CD14-positive monocyte (primary cell): ENCODE measurements around the gene LRRC18. TPM values are rescaled to one million over a fixed set of nuclear protein-coding genes. Genes with fewer than 3 reads are reported as not detected.

Experiments used
- DNase-seq, 3 donors: peaks; one replicate each; pipeline ENCODE4 v3.0.0-alpha.2; 2011 to 2022
- H2AFZ ChIP-seq: 2 replicates; pipeline ENCODE4 v1.6.0; 2012; ENCODE audit warnings: mild to moderate bottlenecking, low read depth, low read length, inconsistent platforms; ENCODE audit not compliant: insufficient read depth, poor library complexity, severe bottlenecking
- H3K27ac ChIP-seq, 2 donors: 1 replicate in 1 of 2; 2 replicates in 1 of 2; pipeline ENCODE4 v1.5.1; 2012 to 2013; ENCODE audit warnings: low read length in 2 of 2, control low read depth in 1 of 2, inconsistent platforms in 1 of 2, low read depth in 1 of 2, mild to moderate bottlenecking in 1 of 2
- H3K27me3 ChIP-seq, 2 donors: one replicate each; pipeline versions ENCODE4 v1.6.0 to v1.6.1; 2011 to 2013; ENCODE audit warnings: low read length in 2 of 2; ENCODE audit not compliant: control insufficient read depth in 2 of 2, insufficient read depth in 2 of 2
- H3K36me3 ChIP-seq, 2 donors: replicated peaks in 1 of 2; 1 replicate in 1 of 2; 2 replicates in 1 of 2; pipeline versions ENCODE4 v1.5.1 to v1.6.1; 2012 to 2013; ENCODE audit warnings: low read length in 2 of 2, control low read depth in 1 of 2, inconsistent platforms in 1 of 2, mild to moderate bottlenecking in 1 of 2; ENCODE audit not compliant: insufficient read depth in 2 of 2, control insufficient read depth in 1 of 2
- H3K4me1 ChIP-seq, 2 donors: 1 replicate in 1 of 2; 2 replicates in 1 of 2; pipeline versions ENCODE4 v1.5.1 to v1.6.1; 2012 to 2013; ENCODE audit warnings: low read length in 2 of 2, control low read depth in 1 of 2, inconsistent platforms in 1 of 2, mild to moderate bottlenecking in 1 of 2, moderate library complexity in 1 of 2; ENCODE audit not compliant: insufficient read depth in 2 of 2, control insufficient read depth in 1 of 2
- H3K4me2 ChIP-seq: replicated peaks from 2 replicates; pipeline ENCODE3; 2012; ENCODE audit warnings: low read length, moderate library complexity, mild to moderate bottlenecking; ENCODE audit not compliant: poor library complexity, severe bottlenecking; ENCODE audit errors: extremely low read depth
- H3K4me3 ChIP-seq, 3 experiments: fragments of 200-600 bp in 1 of 3; sonication (generic) in 1 of 3; replicated peaks in 1 of 3; 1 replicate in 2 of 3; 2 replicates in 1 of 3; pipeline ENCODE4 v1.5.1; 2011 to 2013; ENCODE audit warnings: low read length in 3 of 3, mild to moderate bottlenecking in 3 of 3, control low read depth in 2 of 3, low read depth in 2 of 3, inconsistent platforms in 1 of 3, moderate library complexity in 1 of 3
- H3K79me2 ChIP-seq: 2 replicates; pipeline ENCODE4 v1.6.0; 2012; ENCODE audit warnings: mild to moderate bottlenecking, control low read depth, inconsistent platforms, low read length, moderate library complexity; ENCODE audit not compliant: insufficient read depth
- H3K9ac ChIP-seq: 2 replicates; pipeline ENCODE4 v1.6.0; 2017; ENCODE audit warnings: low read length, mild to moderate bottlenecking; ENCODE audit not compliant: insufficient read depth, poor library complexity, severe bottlenecking
- H3K9me3 ChIP-seq, 2 donors: replicated peaks in 1 of 2; 1 replicate in 1 of 2; 2 replicates in 1 of 2; pipeline versions ENCODE4 v1.5.1 to v1.6.1; 2012 to 2013; ENCODE audit warnings: low read length in 2 of 2, control low read depth in 1 of 2; ENCODE audit not compliant: control insufficient read depth in 1 of 2, insufficient read depth in 1 of 2
- H4K20me1 ChIP-seq: 2 replicates; pipeline ENCODE4 v1.6.0; 2012; ENCODE audit warnings: mild to moderate bottlenecking, low read length, control low read depth, moderate library complexity; ENCODE audit not compliant: insufficient read depth
- H3K27ac Mint-ChIP-seq, 7 donors: one replicate each; pipeline ENCODE4 v1.8.0; 2020; ENCODE audit warnings: mild to moderate bottlenecking in 7 of 7, mixed read lengths in 7 of 7, moderate library complexity in 6 of 7, inconsistent platforms in 2 of 7
- H3K27me3 Mint-ChIP-seq, 3 donors: one replicate each; pipeline ENCODE4 v1.8.0; 2021 to 2022; ENCODE audit warnings: low read depth in 3 of 3, mild to moderate bottlenecking in 3 of 3, mixed read lengths in 3 of 3, moderate library complexity in 3 of 3, inconsistent platforms in 1 of 3
- H3K36me3 Mint-ChIP-seq, 2 donors: one replicate each; pipeline ENCODE4 v1.8.0; 2020; ENCODE audit warnings: mixed read lengths in 2 of 2, inconsistent platforms in 1 of 2, mild to moderate bottlenecking in 1 of 2
- H3K4me1 Mint-ChIP-seq: one replicate; pipeline ENCODE4 v1.8.0; 2020; ENCODE audit warnings: mild to moderate bottlenecking, mixed read lengths
- H3K4me3 Mint-ChIP-seq, 2 donors: one replicate each; pipeline ENCODE4 v1.8.0; 2020; ENCODE audit warnings: mild to moderate bottlenecking in 2 of 2, mixed read lengths in 2 of 2, moderate library complexity in 1 of 2
- H3K9me3 Mint-ChIP-seq, 7 donors: one replicate each; pipeline ENCODE4 v1.8.0; 2020 to 2022; ENCODE audit warnings: mixed read lengths in 7 of 7, mild to moderate bottlenecking in 6 of 7, moderate library complexity in 6 of 7, inconsistent platforms in 2 of 7
- WGBS: methylation state at CpG from one replicate; pipeline ENCODE4 v1.1.5; 2013; ENCODE audit warnings: missing lambda C conversion rate; ENCODE audit not compliant: insufficient coverage; 5-methylcytosine and 5-hydroxymethylcytosine counted together
- intact Hi-C, 2 donors: fragments of 100-400 bp; cut with micrococcal nuclease; formaldehyde crosslinking; loops; one replicate each; pipeline versions ENCODE4 v1.15.0 to v1.15.1; 2023
- polyA plus RNA-seq, 3 donors: library from polyadenylated mRNA; depleted of rRNA in 1 of 3; unstranded in 2 of 3; stranded (reverse) in 1 of 3; fragments of 300-500 nt in 2 of 3; fragments of >200 nt in 1 of 3; fragmentation: Illumina TruSeq in 2 of 3; gene quantifications; 1 replicate in 2 of 3; 2 replicates in 1 of 3; pipeline ENCODE4 v1.2.3, GENCODE V29; 2012 to 2021
- TF ChIP-seq, protein P1 (sequence below): fragments of 200-600 bp; IDR thresholded peaks from one replicate; pipeline ENCODE4 v1.8.0; 2022; ENCODE audit warnings: antibody characterized with exemption, mild to moderate bottlenecking

LRRC18 gene
- polyA plus RNA-seq, 3 donors: not detected

DNA sequence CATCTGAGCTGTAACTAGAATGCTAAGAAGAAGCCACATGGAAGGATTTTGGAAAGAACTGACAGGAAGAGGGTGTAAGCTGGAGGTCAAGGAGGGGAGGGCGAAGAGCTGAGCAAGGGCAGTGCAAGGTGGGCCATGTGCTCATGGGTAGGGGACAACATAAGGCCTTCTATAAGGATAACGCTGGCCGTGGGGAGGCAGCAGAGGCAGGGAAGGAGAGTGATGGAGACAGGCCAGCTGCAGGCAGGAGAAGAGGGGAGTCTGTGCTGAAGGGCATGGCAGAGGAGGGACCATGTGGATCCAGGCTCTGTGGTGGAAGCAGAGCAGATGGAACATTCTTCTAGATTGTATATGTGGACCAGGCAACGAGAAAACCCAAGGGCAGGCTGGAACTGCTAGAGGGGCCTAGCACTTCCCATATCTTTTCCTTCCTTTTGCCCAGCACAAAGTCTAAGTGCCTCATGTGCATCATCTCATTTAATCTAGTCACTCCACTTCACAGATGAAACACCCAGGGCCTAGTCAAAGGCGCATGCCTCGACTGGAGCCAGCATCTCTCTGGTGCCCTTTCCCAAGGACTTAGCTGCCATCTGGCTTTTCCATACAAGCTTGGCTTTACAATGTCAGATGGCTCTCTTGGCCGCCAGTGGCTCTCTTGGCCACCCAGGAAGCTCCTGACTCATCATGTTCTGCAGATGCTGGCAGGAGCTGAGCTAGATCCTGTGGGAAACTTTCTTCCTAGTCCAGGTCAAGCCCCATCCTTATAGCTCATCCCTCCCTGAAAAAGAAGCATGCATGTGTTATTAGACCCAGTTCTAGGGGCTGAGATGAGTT is 6.6 kb downstream of the LRRC18 start:
- peaks cover 6 to 40% of the 10 kb centered on the region in 2 donors for H3K36me3 ChIP-seq
- Mint-ChIP-seq H3K9me3 (no peaks in the 10 kb centered on the region), H3K27ac (peak overlapping the region in 2 of 7 donors; percentile 3 to 26), H3K4me1 (no peaks in the 10 kb centered on the region), H3K4me3 (no peak overlapping the region), H3K27me3 (peaks cover 0 to 3% (median 2%) of the 10 kb centered on the region in 3 donors), H3K36me3 (peaks cover 27 to 45% of the 10 kb centered on the region in 2 donors)
- H3K4me1 ChIP-seq: no peaks in the 10 kb centered on the region
- no peak for DNase-seq
- no peak overlapping the region for H3K27ac ChIP-seq
- H2AFZ ChIP-seq: no peak overlapping the region
- TF ChIP-seq, protein P1, sequence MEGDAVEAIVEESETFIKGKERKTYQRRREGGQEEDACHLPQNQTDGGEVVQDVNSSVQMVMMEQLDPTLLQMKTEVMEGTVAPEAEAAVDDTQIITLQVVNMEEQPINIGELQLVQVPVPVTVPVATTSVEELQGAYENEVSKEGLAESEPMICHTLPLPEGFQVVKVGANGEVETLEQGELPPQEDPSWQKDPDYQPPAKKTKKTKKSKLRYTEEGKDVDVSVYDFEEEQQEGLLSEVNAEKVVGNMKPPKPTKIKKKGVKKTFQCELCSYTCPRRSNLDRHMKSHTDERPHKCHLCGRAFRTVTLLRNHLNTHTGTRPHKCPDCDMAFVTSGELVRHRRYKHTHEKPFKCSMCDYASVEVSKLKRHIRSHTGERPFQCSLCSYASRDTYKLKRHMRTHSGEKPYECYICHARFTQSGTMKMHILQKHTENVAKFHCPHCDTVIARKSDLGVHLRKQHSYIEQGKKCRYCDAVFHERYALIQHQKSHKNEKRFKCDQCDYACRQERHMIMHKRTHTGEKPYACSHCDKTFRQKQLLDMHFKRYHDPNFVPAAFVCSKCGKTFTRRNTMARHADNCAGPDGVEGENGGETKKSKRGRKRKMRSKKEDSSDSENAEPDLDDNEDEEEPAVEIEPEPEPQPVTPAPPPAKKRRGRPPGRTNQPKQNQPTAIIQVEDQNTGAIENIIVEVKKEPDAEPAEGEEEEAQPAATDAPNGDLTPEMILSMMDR: no peak
- H3K79me2 ChIP-seq: no peaks in the 10 kb centered on the region
- 96% methylated on average over 4 of the region's 7 CpGs for WGBS
- no peak overlapping the region for H3K9ac ChIP-seq
- no peak overlapping the region for H3K4me2 ChIP-seq
- no peaks in the 10 kb centered on the region for H4K20me1 ChIP-seq
- H3K9me3 ChIP-seq: no peaks in the 10 kb centered on the region
- no peaks in the 10 kb centered on the region for H3K27me3 ChIP-seq
- H3K4me3 ChIP-seq: no peak overlapping the region
- intact Hi-C loops: no loop called here

DNA sequence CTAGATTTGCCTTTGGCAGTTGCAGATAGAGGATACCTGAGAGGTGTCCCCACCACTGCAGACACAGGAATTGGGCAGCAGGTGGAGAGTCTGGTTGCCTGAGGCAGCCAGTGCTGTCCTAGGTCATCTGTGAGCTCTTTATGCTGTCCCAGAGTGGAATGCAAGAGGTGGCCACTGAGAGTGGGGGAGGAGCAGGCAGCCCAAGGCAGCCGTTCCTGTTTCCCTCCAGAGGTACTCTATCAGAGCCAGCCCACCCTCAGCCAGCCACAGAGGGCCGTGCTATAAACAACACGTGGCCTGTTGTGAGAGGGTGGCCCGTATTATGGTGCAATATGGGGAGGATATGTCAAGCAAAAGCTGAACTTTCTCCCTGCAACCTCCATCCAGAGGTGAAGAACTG is 8.5 kb downstream of the LRRC18 start:
- H3K4me3 Mint-ChIP-seq: no peak overlapping the region
- Histone ChIP-seq H3K36me3 (peaks cover 6 to 36% of the 10 kb centered on the region in 2 donors), H3K79me2 (no peaks in the 10 kb centered on the region), H3K27me3 (no peaks in the 10 kb centered on the region), H3K4me1 (no peaks in the 10 kb centered on the region), H3K27ac (no peak overlapping the region), H3K4me3 (no peak overlapping the region), H4K20me1 (no peaks in the 10 kb centered on the region), H2AFZ (no peak overlapping the region), H3K9ac (no peak overlapping the region), H3K9me3 (no peaks in the 10 kb centered on the region), H3K4me2 (no peak overlapping the region)
- WGBS: no CpG with 5 or more reads among the region's 4 CpGs
- no peaks in the 10 kb centered on the region for H3K9me3 Mint-ChIP-seq
- DNase-seq: no peak
- TF ChIP-seq, protein P1: no peak
- peaks cover 27 to 46% of the 10 kb centered on the region in 2 donors for H3K36me3 Mint-ChIP-seq
- peaks cover 0 to 3% (median 2%) of the 10 kb centered on the region in 3 donors for H3K27me3 Mint-ChIP-seq
- no peak overlapping the region for H3K27ac Mint-ChIP-seq
- intact Hi-C loops: no loop called here
- no peaks in the 10 kb centered on the region for H3K4me1 Mint-ChIP-seq
